ENCODE results near the gene AGBL1.

GRCh38 chr15:86394866-86395265 is 315.2 kb downstream of the AGBL1 start:
- no peak for TF ChIP-seq EZH2 (IDR thresholded peaks at IDR 0.05; ENCODE audit: low read depth, unreplicated experiment)
- no peak for TF ChIP-seq CTCF (conservative IDR thresholded peaks at IDR 0.05; ENCODE audit: low read depth in 2 of 2)
- no peak for TF ChIP-seq CREB1 (CRISPR knock-in tag; IDR thresholded peaks at IDR 0.05; ENCODE audit: low read depth)
- TF ChIP-seq EZH2phosphoT487 (IDR thresholded peaks at IDR 0.05; ENCODE audit: unreplicated experiment) = no peak
- no peak for TF ChIP-seq POLR2AphosphoS5 (IDR thresholded peaks at IDR 0.05; ENCODE audit: low read depth)
- TF ChIP-seq STAT1 (IDR thresholded peaks at IDR 0.05; ENCODE audit: unreplicated experiment) = no peak
- no peak for TF ChIP-seq NANOG (IDR thresholded peaks at IDR 0.05; ENCODE audit: borderline replicate concordance)
- no peak for TF ChIP-seq ZNF331 (CRISPR knock-in tag; IDR thresholded peaks at IDR 0.05; ENCODE audit: low read depth)
- no peak for TF ChIP-seq REST (IDR thresholded peaks at IDR 0.05; ENCODE audit: unreplicated experiment)
- no peak for TF ChIP-seq ETS1 (IDR thresholded peaks at IDR 0.05)
- TF ChIP-seq JUNB (IDR thresholded peaks at IDR 0.05; ENCODE audit: unreplicated experiment) = no peak
- TF ChIP-seq ZNF114 (CRISPR knock-in tag; IDR thresholded peaks at IDR 0.05) = no peak

Measured in GM23338 (cell line).